ENCODE data around the gene USP47.

- TF ChIP-seq, protein P1, sequence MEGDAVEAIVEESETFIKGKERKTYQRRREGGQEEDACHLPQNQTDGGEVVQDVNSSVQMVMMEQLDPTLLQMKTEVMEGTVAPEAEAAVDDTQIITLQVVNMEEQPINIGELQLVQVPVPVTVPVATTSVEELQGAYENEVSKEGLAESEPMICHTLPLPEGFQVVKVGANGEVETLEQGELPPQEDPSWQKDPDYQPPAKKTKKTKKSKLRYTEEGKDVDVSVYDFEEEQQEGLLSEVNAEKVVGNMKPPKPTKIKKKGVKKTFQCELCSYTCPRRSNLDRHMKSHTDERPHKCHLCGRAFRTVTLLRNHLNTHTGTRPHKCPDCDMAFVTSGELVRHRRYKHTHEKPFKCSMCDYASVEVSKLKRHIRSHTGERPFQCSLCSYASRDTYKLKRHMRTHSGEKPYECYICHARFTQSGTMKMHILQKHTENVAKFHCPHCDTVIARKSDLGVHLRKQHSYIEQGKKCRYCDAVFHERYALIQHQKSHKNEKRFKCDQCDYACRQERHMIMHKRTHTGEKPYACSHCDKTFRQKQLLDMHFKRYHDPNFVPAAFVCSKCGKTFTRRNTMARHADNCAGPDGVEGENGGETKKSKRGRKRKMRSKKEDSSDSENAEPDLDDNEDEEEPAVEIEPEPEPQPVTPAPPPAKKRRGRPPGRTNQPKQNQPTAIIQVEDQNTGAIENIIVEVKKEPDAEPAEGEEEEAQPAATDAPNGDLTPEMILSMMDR (conservative IDR thresholded peaks at IDR 0.05; ENCODE audit: low read depth in 2 of 2), result peak in 1 of 2 experiments; percentile 38; a peak in 3 of 4 replicates
- TF ChIP-seq POLR2AphosphoS5 (IDR thresholded peaks at IDR 0.05; ENCODE audit: low read depth), result peak; percentile 72
- TF ChIP-seq REST (IDR thresholded peaks at IDR 0.05; ENCODE audit: unreplicated experiment), result no peak
These were observed at the start of gene USP47 for GRCh38 chr11:11841723-11842420.
